ENCODE results near the gene FGF19.

FGF19 gene

DNA sequence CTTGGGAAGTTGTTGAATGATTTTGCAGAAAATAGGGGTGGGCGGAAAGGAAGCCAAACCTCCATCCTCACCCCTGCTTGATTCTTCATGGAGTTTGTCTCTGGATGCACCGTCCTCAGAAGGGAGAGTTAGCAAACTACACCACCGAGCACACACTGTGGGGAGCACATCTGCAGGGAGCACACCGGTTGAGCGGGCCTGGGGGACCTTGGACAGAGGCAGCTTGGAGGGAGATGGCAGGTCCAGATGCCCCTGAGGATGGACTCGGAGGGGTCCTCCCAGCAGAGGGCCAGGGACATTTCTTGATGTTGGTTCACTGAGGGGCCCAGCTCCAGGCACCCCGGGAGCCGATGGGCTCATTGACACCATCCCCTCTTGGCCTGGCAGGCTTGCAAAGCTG is 15.1 kb upstream of the FGF19 start:
- DNase-seq (ENCODE audit: insufficient read length, low spot score), result no peak
- no peak for FAIRE-seq

DNA sequence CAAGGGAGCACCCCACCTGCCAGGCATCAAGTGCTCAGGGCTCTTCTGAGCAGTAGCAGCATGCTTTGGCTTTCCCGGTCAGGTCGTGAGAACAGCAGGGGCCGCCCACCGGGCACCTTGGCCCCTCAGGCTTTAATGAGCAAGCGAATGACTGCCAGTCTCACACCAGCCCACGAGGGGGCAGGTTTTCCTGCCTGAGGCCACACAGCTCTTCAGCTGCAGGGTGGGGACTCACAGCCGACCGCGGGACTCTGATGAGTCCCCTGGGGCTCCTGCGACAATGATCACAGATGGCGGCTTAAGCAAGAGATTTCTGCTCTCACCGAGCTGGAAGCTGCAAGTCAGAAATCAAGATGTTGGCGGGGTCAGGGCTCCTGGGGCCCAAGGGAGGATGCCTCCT is 14.3 kb upstream of the FGF19 start:
- FAIRE-seq, result peak; percentile 23

DNA sequence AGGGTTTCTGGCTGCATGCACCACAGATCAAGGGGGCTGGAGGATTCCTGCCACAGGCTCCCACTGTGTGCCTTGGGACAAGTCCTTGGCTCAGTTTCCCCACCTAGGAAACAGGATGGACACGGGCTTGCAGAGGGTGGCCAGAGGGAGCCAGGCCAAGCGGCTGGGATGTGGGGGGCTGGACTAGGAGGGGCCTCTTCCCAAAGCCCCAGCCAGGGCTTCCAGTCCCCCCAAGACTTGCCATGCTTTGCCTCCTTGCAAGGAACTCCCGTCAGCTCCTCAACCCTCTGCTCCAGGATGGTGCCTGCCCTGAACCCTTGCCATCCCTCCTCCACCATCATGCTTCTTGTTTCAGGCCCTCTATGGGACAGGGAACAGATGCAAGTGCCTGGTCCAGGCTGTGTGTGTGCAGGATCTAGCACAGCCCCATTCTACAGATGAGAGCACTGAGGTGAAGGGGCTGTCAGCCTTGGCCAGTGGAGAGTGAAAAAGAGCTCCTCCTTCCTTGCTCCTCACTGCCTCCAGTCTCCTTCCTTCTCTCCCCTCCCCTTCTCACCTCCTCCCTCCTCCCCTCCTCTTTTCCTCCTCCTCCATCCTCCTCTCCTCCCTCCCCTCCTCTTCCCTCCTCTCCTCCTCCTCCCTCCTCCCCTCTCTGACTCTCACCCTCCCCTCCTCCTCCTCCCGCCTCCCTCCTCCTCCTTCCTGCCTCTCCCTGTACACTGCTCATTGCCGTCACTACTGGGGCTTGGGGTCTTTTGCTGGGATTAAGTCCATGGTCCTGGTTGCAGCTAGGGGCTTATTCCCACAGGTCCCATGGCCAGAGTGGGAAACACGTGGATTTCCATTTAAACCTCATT is 13.3 kb upstream of the FGF19 start:
- DNase-seq (ENCODE audit: insufficient read length, low spot score), result no peak
- FAIRE-seq, result no peak

More for the DNA sequence above, 14.3 kb upstream of the FGF19 start:
- DNase-seq (ENCODE audit: insufficient read length, low spot score), result peak; percentile 87

- FAIRE-seq, result peak; percentile 87
Measured at GRCh38 chr11:69716099-69716498, 12.3 kb upstream of the FGF19 start.

DNA sequence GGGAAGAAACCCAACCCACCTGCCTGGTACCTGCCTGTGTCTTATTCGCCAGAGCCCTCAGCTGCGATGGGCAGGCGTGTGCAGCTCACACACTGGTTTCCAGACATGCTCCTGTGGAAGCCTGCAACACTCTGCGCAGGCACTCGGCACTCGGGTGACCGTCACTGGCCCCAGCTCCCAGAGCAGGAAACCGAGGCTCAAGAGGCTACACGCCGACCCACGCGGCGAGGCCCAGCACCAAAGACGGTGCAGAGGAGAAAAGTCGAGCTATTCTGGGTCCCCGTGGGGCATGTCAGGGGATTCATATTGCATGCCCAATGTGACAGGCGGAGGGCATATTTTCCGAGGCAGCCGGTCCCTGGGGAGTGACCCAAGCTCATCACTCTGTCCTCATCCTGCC is 11.6 kb upstream of the FGF19 start:
- DNase-seq (ENCODE audit: insufficient read length, low spot score) (no peak), FAIRE-seq (no peak)

More at GRCh38 chr11:69716099-69716498, 12.3 kb upstream of the FGF19 start:
- no peak for DNase-seq (ENCODE audit: insufficient read length, low spot score)

GRCh38 chr11:69711822-69712801 is 8.3 kb upstream of the FGF19 start:
- FAIRE-seq, result no peak

DNA sequence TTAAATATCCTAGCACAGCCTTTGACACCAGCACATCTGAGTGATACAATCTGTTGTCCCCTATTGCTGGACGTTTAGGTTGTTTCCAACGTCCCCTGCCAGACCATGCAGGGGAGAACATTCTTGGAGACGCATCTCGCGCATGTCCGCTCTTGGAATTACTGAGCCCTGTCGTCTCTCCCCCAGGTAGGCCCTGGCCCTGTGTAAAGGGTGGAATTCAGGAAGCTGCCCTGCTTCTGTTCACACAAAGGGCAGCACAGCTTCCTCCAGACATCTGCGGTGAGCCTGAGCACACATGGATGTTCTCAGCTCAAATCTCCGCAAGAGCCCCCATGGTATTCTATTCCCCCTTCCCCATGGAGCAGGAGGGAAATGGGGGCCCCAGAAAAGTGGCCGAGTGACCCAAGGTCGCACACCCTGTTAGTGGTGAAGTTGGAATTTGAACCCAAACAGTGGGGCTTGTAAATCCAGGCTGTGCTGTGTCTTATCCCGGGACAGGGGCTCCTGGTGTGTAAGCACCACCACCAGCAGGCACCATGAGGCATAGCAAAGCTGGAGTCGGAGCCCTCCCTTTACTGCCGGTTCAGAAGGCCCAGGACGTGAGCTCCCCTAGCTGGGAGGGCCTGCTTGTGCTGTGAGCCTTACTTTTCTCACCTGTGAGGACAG is 5.0 kb upstream of the FGF19 start:
- DNase-seq (ENCODE audit: insufficient read length, low spot score) (no peak), FAIRE-seq (no peak)

More at GRCh38 chr11:69711822-69712801, 8.3 kb upstream of the FGF19 start:
- no peak for DNase-seq (ENCODE audit: insufficient read length, low spot score)

- FAIRE-seq (no peak), DNase-seq (ENCODE audit: insufficient read length, low spot score) (no peak)
Measured at GRCh38 chr11:69707176-69707575, 3.4 kb upstream of the FGF19 start.

DNA sequence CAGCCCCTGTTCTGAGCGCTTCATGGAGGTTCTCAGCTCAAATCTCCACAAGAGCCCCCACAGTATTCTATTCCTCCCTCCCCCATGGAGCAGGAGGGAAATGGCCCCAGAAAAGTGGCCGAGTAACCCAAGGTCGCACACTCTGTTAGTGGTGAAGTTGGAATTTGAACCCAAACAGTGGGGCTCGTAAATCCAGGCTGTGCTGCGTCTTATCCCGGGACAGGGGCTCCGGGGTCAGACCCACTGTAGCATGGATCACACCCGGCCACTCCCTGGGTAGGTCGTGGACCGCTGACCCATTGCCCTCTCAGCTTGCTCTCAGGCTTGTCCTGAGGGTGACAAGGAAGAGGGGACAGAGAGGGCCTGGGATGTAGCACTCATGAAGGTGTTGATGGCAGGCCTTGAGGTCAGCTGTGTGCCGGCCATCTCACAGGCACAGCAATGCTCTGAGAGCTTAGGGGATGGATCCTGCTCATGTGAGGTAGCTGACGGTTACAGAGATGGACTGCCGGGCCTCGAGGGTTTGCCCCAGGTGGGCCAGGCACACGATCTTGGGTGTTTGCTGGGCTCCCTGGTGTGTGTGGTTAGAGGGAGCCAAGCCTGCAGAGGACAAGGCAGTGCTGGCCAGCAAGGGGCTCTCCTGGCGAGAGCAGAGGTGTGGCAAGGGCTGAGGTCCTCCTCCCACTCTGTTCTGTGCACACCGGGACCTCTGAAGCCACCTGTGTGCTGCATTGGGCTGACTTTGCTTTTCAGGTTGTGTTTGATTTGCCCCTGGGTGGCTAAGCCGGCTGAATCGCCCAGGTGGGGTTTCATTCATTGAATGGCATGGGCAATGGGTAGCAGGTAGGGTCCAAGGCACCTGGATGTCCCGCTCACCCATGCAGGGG is 2.3 kb upstream of the FGF19 start:
- no peak for DNase-seq (ENCODE audit: insufficient read length, low spot score)

GRCh38 chr11:69705351-69705811 is 1.6 kb upstream of the FGF19 start:
- FAIRE-seq (no peak), DNase-seq (ENCODE audit: insufficient read length, low spot score) (no peak)

More for the DNA sequence above, 2.3 kb upstream of the FGF19 start:
- FAIRE-seq, result no peak

DNA sequence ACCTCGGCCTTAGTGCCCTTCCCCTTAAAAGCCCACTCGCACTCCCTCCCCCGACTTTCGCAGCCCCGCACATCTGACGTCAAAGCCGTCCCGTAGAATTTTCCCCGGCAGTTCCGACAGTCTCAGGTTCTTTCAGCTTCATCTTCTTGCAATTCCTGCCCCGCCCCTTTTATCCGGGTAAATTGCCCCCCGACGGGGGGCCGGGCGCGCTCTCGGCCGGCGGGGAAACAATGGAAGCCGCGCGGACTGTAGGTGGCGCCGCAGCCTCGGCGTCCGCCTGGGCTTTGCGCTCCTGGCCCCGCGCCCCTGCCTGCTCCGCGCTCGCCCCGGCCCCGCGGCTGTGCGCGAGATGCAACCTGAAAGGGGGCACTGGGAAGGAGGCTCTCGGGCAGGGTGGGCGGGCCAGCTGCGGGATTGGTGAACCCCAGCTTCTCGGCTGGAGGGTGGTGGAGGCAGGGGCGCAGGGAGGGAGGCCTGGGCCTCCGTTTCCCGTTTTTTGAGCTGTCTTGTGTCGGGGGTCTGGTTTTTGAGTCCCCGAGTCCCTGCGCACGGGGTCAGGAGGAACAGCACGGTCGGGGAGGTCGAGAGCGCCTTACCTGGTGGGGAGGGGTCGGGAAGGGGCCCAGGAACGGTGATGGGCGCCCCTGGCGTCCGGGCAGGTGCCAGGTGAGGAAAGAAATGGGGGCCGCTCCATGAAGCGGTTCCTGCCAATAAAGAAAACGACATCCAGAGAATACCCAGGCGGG is 859 bp upstream of the FGF19 start:
- DNase-seq (ENCODE audit: insufficient read length, low spot score) (no peak), FAIRE-seq (no peak)

- DNase-seq (ENCODE audit: insufficient read length, low spot score) (no peak), FAIRE-seq (no peak)
Measured at GRCh38 chr11:69703453-69703767, 412 bp downstream of the FGF19 start.

GRCh38 chr11:69702769-69703452 is 911 bp downstream of the FGF19 start:
- FAIRE-seq (no peak), DNase-seq (ENCODE audit: insufficient read length, low spot score) (no peak)

DNA sequence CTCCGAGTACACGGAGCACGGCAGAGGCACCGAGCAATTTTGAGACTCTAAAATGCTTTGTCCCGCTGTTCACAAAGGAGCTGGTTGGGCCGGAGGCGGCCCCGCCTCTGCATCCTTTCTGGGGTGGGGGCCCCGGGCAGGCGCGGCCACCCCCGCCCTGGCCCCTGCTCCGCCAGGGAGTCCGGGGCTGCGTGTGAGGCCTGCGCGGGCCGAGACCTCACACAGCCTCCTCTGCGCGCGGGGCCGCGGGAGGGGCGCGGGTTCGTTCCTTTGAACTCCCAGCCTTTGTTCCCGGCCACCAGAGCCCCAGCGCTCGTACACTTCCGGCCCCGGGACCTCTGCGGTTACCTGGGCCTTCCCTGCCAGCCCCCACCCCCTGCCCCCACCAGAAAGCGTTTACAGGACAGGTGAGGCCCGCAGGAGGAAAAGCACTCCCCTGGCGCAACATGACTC is 1.6 kb downstream of the FGF19 start:
- no peak for FAIRE-seq
- no peak for DNase-seq (ENCODE audit: insufficient read length, low spot score)

DNA sequence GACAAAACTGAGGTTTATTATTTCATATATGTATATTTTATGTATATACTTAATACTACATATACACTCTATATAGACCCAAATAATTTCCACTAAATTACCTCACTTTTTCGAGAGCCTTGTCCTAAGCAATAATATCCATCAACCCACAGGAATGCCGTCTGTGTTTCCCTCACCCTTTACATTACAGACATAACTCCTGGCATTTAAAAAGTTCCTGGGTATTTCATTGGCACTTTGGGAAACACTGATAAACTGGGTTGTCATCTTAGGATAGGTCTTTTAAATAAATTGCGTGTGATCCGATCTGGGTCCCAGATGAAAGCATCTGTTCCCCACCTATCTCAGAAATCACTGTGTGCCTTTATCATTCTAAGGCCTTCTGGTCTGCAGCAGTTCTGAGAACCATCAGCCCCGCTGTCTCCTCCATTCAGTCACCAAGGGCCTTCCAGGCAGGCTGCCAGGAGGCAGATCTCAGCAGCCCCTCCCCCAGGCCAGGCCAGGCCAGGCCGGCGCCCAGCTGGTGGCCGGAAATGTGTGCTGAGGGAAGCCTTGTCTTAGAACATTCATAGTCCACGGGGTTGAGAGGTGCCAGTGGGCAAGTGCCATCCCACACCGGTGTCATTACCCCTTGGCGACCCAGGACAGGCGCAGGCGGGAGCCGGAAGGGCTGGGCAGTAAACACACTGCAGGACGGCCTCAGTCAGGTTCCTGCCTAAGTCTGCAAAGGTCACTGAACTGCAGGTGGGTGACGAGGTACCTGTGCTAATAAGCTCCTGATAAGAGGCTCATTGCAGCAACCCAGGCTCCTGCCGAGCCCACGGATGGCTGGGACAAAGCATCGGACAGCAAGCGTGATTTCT is 3.3 kb downstream of the FGF19 start:
- no peak for FAIRE-seq
- peak; percentile 57 for DNase-seq (ENCODE audit: insufficient read length, low spot score)

- no peak for DNase-seq (ENCODE audit: insufficient read length, low spot score)
- no peak for FAIRE-seq
Measured at GRCh38 chr11:69699213-69699612, 4.6 kb downstream of the FGF19 start.

DNA sequence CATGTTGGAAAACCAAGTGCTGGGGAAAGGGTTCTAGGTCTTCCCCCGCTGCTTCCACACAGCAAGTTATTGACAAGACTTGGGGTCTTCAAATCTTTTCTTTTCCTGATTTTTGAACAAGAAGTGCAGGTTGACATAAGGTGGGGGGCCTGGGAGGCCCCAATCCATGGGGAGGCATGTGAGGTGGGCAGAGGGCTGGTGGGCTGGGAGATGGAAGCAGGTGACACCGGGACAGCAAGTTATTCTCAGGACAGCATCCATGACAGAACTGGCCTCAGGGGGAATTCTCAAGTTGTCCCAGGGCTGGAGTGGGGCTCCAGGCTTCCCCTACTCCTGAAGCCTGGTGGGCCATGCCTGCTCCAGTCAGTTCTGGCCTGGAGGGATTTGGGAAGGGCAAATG is 5.5 kb downstream of the FGF19 start:
- no peak for FAIRE-seq
- no peak for DNase-seq (ENCODE audit: insufficient read length, low spot score)

DNA sequence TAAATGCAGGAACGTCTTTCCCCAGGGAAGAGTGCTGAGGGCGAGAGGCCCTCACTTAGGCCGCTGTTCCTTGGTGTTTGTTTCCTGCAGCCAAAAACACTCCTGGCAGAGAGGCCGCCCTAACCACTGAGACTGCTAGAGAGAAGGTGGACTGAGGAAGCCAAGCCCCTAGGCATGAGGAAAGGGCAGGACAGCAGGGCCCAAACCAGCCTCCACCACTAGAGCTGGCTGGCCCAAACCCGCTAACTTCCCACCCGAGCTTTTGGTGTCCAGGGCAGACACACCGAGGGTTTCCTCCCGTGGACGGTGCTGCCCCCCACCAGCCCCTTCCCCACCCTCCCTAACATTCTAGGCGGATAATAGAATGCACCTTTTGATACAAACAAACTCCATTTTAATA is 6.0 kb downstream of the FGF19 start:
- FAIRE-seq, result no peak
- no peak for DNase-seq (ENCODE audit: insufficient read length, low spot score)
